ENCODE results near the gene PLLP.

The PLLP gene

DNA sequence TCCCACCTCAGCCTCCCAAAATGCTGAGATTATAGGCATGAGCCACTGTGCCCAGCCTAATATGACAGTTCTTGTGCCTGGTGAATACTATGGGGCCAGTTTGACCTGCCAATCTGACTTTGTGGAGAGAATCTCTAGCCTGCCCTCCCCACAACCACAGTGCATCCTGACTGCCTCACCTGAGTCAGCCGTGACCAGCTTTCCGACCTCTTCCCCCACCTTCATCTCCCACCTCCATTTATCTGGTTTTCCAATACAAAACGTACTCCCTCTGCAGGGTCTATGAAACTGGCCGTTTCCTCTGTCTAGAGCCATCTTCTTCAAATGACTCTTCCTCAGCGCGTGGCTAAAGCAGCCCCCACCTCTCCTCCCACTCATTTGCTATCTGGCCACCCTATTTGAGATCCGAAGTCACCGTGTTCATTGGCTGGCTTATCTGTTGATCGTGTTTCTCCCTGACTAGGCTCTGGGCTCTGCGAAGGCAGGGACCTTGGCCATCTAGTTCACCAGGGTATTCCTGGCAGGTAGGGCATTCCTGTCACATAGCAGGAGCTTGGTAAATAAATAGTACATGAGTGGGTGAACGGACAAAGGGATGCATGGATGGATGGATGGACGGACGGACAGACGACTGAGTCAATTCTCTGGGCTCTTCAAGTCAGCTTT lies 22.3 kb upstream of the PLLP start:
- no peak for DNase-seq (ENCODE audit: low spot score)
- H3K36me3 ChIP-seq (ENCODE audit: low read depth) = no peaks in the 10 kb centered on the region
- no peaks in the 10 kb centered on the region for H3K27me3 ChIP-seq (ENCODE audit: insufficient read depth, poor library complexity, severe bottlenecking)
- ATAC-seq (ENCODE audit: low read depth) = no peak
- no peak overlapping the region for H3K27ac ChIP-seq (ENCODE audit: poor library complexity, severe bottlenecking)
- peaks cover 3% of the 10 kb centered on the region for H3K4me1 ChIP-seq (ENCODE audit: insufficient read depth, poor library complexity, severe bottlenecking)
- H3K9me3 ChIP-seq (ENCODE audit: severe bottlenecking) = no peaks in the 10 kb centered on the region
- H3K4me3 ChIP-seq (ENCODE audit: severe bottlenecking) = no peak overlapping the region
- no peak for TF ChIP-seq CTCF (IDR thresholded peaks at IDR 0.05; ENCODE audit: poor library complexity, severe bottlenecking)

DNA sequence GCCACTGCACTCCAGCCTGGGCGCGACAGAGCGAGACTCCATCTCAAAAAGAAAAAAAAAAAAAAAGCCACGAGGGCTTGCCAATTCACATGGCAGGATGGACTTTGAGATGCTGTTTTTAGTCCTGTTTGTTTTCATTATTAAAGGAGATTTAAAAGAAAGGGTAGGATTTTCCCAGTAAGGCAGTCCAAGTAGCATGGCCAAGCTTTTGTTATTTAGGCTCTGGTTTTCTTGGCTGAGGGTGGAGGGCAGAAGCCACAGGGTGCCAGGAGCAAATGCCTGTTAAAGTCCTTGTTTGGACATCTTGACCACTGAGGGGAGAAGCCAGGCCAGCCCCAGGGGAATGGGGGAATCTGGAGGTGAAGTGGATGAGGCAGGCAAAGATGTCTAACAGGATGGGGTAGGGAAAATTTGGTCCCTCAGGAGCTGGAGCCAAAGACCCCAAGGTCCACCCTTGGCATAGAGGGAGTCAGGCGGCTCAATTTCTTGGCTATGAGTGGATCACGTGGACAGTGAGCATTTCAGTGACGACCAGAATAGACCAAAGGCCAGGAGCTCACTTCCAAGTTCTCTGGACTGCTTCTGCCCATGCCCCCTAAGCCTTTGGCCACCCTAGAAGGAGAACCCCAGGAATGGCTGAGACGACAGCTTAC lies 20.8 kb upstream of the PLLP start:
- H3K9me3 ChIP-seq (ENCODE audit: severe bottlenecking) = no peaks in the 10 kb centered on the region
- DNase-seq (ENCODE audit: low spot score) (no peak), ATAC-seq (ENCODE audit: low read depth) (no peak)
- no peaks in the 10 kb centered on the region for H3K36me3 ChIP-seq (ENCODE audit: low read depth)
- TF ChIP-seq CTCF (IDR thresholded peaks at IDR 0.05; ENCODE audit: poor library complexity, severe bottlenecking) = no peak
- H3K4me3 ChIP-seq (ENCODE audit: severe bottlenecking) = no peak overlapping the region
- peaks cover 3% of the 10 kb centered on the region for H3K4me1 ChIP-seq (ENCODE audit: insufficient read depth, poor library complexity, severe bottlenecking)
- no peaks in the 10 kb centered on the region for H3K27me3 ChIP-seq (ENCODE audit: insufficient read depth, poor library complexity, severe bottlenecking)
- H3K27ac ChIP-seq (ENCODE audit: poor library complexity, severe bottlenecking) = no peak overlapping the region

- Histone ChIP-seq H3K4me1 (ENCODE audit: insufficient read depth, poor library complexity, severe bottlenecking) (peaks cover 3% of the 10 kb centered on the region), H3K27me3 (ENCODE audit: insufficient read depth, poor library complexity, severe bottlenecking) (no peaks in the 10 kb centered on the region), H3K4me3 (ENCODE audit: severe bottlenecking) (no peak overlapping the region), H3K36me3 (ENCODE audit: low read depth) (no peaks in the 10 kb centered on the region), H3K27ac (ENCODE audit: poor library complexity, severe bottlenecking) (no peak overlapping the region), H3K9me3 (ENCODE audit: severe bottlenecking) (no peaks in the 10 kb centered on the region)
- TF ChIP-seq CTCF (IDR thresholded peaks at IDR 0.05; ENCODE audit: poor library complexity, severe bottlenecking) = no peak
- DNase-seq (ENCODE audit: low spot score) (no peak), ATAC-seq (ENCODE audit: low read depth) (no peak)
Measured at GRCh38 chr16:57304169-57305061, 19.9 kb upstream of the PLLP start.

GRCh38 chr16:57303910-57304168 lies 19.4 kb upstream of the PLLP start:
- H3K27ac ChIP-seq (ENCODE audit: poor library complexity, severe bottlenecking) = no peak overlapping the region
- no peaks in the 10 kb centered on the region for H3K27me3 ChIP-seq (ENCODE audit: insufficient read depth, poor library complexity, severe bottlenecking)
- DNase-seq (ENCODE audit: low spot score) = no peak
- H3K36me3 ChIP-seq (ENCODE audit: low read depth) = no peaks in the 10 kb centered on the region
- no peaks in the 10 kb centered on the region for H3K9me3 ChIP-seq (ENCODE audit: severe bottlenecking)
- no peak for ATAC-seq (ENCODE audit: low read depth)
- H3K4me3 ChIP-seq (ENCODE audit: severe bottlenecking) = no peak overlapping the region
- TF ChIP-seq CTCF (IDR thresholded peaks at IDR 0.05; ENCODE audit: poor library complexity, severe bottlenecking) = no peak
- H3K4me1 ChIP-seq (ENCODE audit: insufficient read depth, poor library complexity, severe bottlenecking) = peaks cover 7% of the 10 kb centered on the region

Measured in RWPE2 (cell line).